Loucy (cell line): ENCODE results near the gene PMEPA1.

ENCODE experiments used
- H2AFZ ChIP-seq: fragments of 200-600 bp; sonication (generic); 2 replicates; pipeline ENCODE4 v1.6.0; 2016; ENCODE audit warnings: antibody characterized with exemption, mild to moderate bottlenecking, low read length, moderate library complexity
- H3F3A ChIP-seq: fragments of 200-600 bp; 2 replicates; pipeline ENCODE4 v1.6.0; 2016; ENCODE audit warnings: antibody characterized with exemption, low read depth, mild to moderate bottlenecking
- H3K27me3 ChIP-seq: fragments of 200-600 bp; sonication (generic); 2 replicates; pipeline ENCODE4 v1.6.1; 2014; ENCODE audit warnings: low read length, mild to moderate bottlenecking; ENCODE audit not compliant: insufficient read depth, poor library complexity, severe bottlenecking
- H3K36me3 ChIP-seq: fragments of 200-600 bp; sonication (generic); 2 replicates; pipeline ENCODE4 v1.6.1; 2016; ENCODE audit warnings: low read length; ENCODE audit not compliant: insufficient read depth
- H3K4me1 ChIP-seq: fragments of 200-600 bp; sonication (generic); 2 replicates; pipeline ENCODE4 v1.5.1; 2014; ENCODE audit warnings: low read length, mild to moderate bottlenecking; ENCODE audit not compliant: insufficient read depth, poor library complexity, severe bottlenecking
- H3K4me2 ChIP-seq: fragments of 200-600 bp; sonication (generic); 2 replicates; pipeline ENCODE4 v1.6.0; 2014; ENCODE audit warnings: antibody characterized with exemption, low read length, low read depth, mild to moderate bottlenecking; ENCODE audit not compliant: poor library complexity, severe bottlenecking
- H3K4me3 ChIP-seq: fragments of 200-600 bp; sonication (generic); 2 replicates; pipeline ENCODE4 v1.5.1; 2014; ENCODE audit warnings: low read length, mild to moderate bottlenecking, mixed read lengths; ENCODE audit not compliant: poor library complexity, severe bottlenecking
- H3K79me2 ChIP-seq: fragments of 200-600 bp; sonication (generic); 2 replicates; pipeline ENCODE4 v1.6.1; 2014; ENCODE audit warnings: low read length; ENCODE audit not compliant: insufficient read depth
- H3K9ac ChIP-seq: fragments of 200-600 bp; sonication (generic); 2 replicates; pipeline ENCODE4 v1.6.0; 2014; ENCODE audit warnings: mild to moderate bottlenecking, low read depth, low read length, moderate library complexity; ENCODE audit not compliant: poor library complexity, severe bottlenecking
- H3K9me2 ChIP-seq: fragments of 200-600 bp; sonication (generic); replicated peaks from 2 replicates; pipeline ENCODE4 v1.6.1; 2016; ENCODE audit warnings: low read depth, low read length, mixed read lengths
- H3K9me3 ChIP-seq: fragments of 200-600 bp; sonication (generic); 2 replicates; pipeline ENCODE4 v1.6.1; 2014; ENCODE audit warnings: mild to moderate bottlenecking, antibody characterized with exemption, low read length, low read depth; ENCODE audit not compliant: insufficient read depth
- H4K20me1 ChIP-seq: fragments of 200-600 bp; sonication (generic); 2 replicates; pipeline ENCODE4 v1.6.0; 2014; ENCODE audit warnings: antibody characterized with exemption, low read length, mild to moderate bottlenecking; ENCODE audit not compliant: insufficient read depth, poor library complexity, severe bottlenecking
- CTCF ChIP-seq: fragments of 200-600 bp; sonication (generic); conservative IDR thresholded peaks from 2 replicates; pipeline ENCODE4 v1.5.1; 2014; ENCODE audit warnings: mild to moderate bottlenecking, antibody characterized with exemption, low read length
- EZH2phosphoT487 ChIP-seq: fragments of 200-600 bp; IDR thresholded peaks from 2 replicates; pipeline ENCODE4 v1.6.1; 2018; ENCODE audit warnings: antibody characterized with exemption, mild to moderate bottlenecking, moderate library complexity, borderline replicate concordance

The PMEPA1 gene

GRCh38 chr20:57679113-57679512 is 30.7 kb downstream of the PMEPA1 start:
- H4K20me1 ChIP-seq: no peaks in the 10 kb centered on the region
- H3K4me3 ChIP-seq: no peak overlapping the region
- no peaks in the 10 kb centered on the region for H3K9me2 ChIP-seq
- H3K4me2 ChIP-seq: peak overlapping the region; percentile 63
- TF ChIP-seq CTCF: no peak
- no peak for TF ChIP-seq EZH2phosphoT487
- no peaks in the 10 kb centered on the region for H3K27me3 ChIP-seq
- peaks cover 39% of the 10 kb centered on the region for H3K4me1 ChIP-seq
- H3K9ac ChIP-seq: no peak overlapping the region
- peaks cover 29% of the 10 kb centered on the region for H3K79me2 ChIP-seq
- H3F3A ChIP-seq: no peaks in the 10 kb centered on the region
- H3K36me3 ChIP-seq: no peaks in the 10 kb centered on the region
- H3K9me3 ChIP-seq: no peaks in the 10 kb centered on the region
- no peak overlapping the region for H2AFZ ChIP-seq

GRCh38 chr20:57678340-57678739 is 31.5 kb downstream of the PMEPA1 start:
- Histone ChIP-seq H3K4me3 (no peak overlapping the region), H3K9me2 (no peaks in the 10 kb centered on the region), H2AFZ (no peak overlapping the region), H3K4me2 (no peak overlapping the region), H3K9ac (no peak overlapping the region), H3K9me3 (no peaks in the 10 kb centered on the region), H3F3A (no peaks in the 10 kb centered on the region), H3K79me2 (peaks cover 21% of the 10 kb centered on the region; the same call in 1 of the 2 replicates), H3K36me3 (no peaks in the 10 kb centered on the region), H3K27me3 (no peaks in the 10 kb centered on the region), H3K4me1 (peaks cover 33% of the 10 kb centered on the region), H4K20me1 (no peaks in the 10 kb centered on the region)
- no peak for TF ChIP-seq CTCF

- Histone ChIP-seq H2AFZ (no peak overlapping the region), H3K9me3 (no peaks in the 10 kb centered on the region), H4K20me1 (no peaks in the 10 kb centered on the region), H3K4me1 (peaks cover 30% of the 10 kb centered on the region), H3K4me2 (no peak overlapping the region), H3K27me3 (no peaks in the 10 kb centered on the region), H3K9me2 (no peaks in the 10 kb centered on the region), H3K4me3 (no peak overlapping the region), H3K79me2 (peaks cover 20% of the 10 kb centered on the region; the same call in 1 of the 2 replicates), H3K36me3 (no peaks in the 10 kb centered on the region), H3F3A (no peaks in the 10 kb centered on the region), H3K9ac (no peak overlapping the region)
- TF ChIP-seq CTCF (no peak), EZH2phosphoT487 (no peak)
Measured at GRCh38 chr20:57677584-57677982, 32.2 kb downstream of the PMEPA1 start.
